ENCODE data around the gene GYG1. TPM values are rescaled to one million over a fixed set of nuclear protein-coding genes. Genes with fewer than 3 reads are reported as not detected.

Gene GYG1
- total and polyA plus RNA-seq, 2 experiments from 2014 or later = 11.2 to 47.8 TPM

DNA sequence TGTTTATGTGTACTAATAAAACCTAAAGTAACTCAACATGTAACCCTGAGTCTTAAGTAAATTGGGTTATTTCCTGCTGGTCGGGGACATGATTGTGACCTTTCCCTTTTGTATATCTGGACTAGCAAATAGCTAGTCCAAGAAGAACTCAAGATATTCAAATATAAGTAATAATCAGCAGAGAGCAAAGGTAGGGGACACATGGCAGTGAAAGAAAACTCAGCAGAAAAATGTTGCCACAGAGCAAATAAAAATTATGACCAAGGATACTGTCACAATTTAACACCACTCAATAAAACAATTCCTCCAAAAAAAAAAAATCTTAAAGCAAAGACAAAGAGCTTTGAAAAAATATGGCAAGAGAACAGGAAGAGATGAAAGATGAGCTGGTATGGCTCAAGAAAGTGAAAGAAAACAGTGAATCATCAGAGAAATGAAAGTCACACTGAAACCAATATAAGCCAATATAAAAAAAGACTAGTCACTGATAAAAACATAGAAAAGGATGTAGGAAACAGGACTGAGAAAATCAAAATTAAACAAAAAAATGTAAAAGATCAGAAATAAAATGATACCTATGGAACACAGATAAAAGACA, 51.5 kb downstream of the GYG1 start:
- Histone ChIP-seq H3K27me3 (no peaks in the 10 kb centered on the region), H3K4me1 (ENCODE audit: low read depth) (no peaks in the 10 kb centered on the region), H3K36me3 (peaks cover 66% of the 10 kb centered on the region), H3K27ac (no peak overlapping the region), H3K9me3 (ENCODE audit: low read depth) (no peaks in the 10 kb centered on the region), H3K4me3 (no peak overlapping the region)
- peak in 1 of 2 donors; percentile 48 for DNase-seq (ENCODE audit: low read depth in 1 of 2, low spot score in 1 of 2)
- TF ChIP-seq, protein P1, sequence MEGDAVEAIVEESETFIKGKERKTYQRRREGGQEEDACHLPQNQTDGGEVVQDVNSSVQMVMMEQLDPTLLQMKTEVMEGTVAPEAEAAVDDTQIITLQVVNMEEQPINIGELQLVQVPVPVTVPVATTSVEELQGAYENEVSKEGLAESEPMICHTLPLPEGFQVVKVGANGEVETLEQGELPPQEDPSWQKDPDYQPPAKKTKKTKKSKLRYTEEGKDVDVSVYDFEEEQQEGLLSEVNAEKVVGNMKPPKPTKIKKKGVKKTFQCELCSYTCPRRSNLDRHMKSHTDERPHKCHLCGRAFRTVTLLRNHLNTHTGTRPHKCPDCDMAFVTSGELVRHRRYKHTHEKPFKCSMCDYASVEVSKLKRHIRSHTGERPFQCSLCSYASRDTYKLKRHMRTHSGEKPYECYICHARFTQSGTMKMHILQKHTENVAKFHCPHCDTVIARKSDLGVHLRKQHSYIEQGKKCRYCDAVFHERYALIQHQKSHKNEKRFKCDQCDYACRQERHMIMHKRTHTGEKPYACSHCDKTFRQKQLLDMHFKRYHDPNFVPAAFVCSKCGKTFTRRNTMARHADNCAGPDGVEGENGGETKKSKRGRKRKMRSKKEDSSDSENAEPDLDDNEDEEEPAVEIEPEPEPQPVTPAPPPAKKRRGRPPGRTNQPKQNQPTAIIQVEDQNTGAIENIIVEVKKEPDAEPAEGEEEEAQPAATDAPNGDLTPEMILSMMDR (IDR thresholded peaks at IDR 0.05; ENCODE audit: low read depth, low read length) = no peak

DNA sequence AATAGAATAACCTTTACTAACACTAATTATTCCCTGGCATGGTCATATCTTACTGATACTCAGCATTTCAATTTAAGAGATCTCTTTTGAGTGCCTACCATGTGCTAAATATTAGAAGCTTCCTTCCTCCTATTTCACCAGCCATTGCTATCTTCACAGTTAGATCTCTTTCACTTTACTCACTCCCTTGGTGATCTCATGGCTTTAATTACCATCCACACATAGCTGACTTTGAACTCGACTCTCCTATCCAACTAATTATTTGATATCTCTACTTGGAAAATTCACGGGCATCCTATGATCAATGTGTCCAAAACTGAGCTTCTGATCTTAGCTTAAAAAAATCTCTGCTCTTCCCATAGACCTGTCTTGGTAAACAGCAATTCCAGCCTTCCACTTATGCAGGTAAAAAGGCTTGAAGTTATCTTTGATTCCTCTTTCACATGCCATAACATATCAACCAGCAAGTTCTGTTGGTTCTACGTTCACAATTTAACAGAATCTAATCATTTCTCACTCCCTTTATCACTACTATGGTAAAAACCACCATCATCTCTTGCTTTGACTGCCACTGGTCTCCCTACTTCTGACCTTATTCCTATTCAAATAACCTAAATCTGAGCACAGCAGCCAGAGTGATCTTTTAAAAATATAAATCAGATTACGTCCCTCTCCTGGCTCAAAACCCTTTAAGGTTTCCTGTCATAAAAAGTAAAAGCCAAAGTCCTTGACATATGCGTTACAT, 53.2 kb downstream of the GYG1 start:
- no peak overlapping the region for H3K4me3 ChIP-seq
- H3K27ac ChIP-seq = no peak overlapping the region
- H3K9me3 ChIP-seq (ENCODE audit: low read depth) = no peaks in the 10 kb centered on the region
- DNase-seq (ENCODE audit: low read depth in 1 of 2, low spot score in 1 of 2) = no peak
- no peaks in the 10 kb centered on the region for H3K27me3 ChIP-seq
- H3K4me1 ChIP-seq (ENCODE audit: low read depth) = no peaks in the 10 kb centered on the region
- TF ChIP-seq, protein P1 (IDR thresholded peaks at IDR 0.05; ENCODE audit: low read depth, low read length) = no peak
- peaks cover 66% of the 10 kb centered on the region for H3K36me3 ChIP-seq

DNA sequence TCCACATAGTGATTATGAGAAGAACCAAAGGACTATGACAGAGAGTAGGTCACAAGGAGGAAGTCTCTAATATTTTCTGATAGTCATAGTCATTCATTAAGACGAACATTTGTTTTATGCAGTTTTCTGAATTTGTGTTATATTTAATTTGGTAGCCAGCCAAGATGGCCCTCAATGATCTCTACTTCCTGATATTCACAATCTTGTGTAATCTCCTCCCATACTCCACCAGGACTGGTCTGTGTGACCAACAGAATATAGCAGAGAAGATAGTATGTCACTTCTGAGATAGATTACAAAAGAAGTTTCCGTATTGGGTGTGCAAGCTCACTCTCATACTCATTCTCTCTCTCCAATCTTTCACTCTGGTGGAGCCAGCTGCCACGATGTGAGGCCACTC, 64.2 kb downstream of the GYG1 start:
- H3K27me3 ChIP-seq = no peaks in the 10 kb centered on the region
- H3K4me1 ChIP-seq (ENCODE audit: low read depth) = no peaks in the 10 kb centered on the region
- peaks cover 58% of the 10 kb centered on the region for H3K36me3 ChIP-seq
- H3K27ac ChIP-seq = no peak overlapping the region
- H3K9me3 ChIP-seq (ENCODE audit: low read depth) = no peaks in the 10 kb centered on the region
- no peak for DNase-seq (ENCODE audit: low read depth in 1 of 2, low spot score in 1 of 2)
- H3K4me3 ChIP-seq = no peak overlapping the region
- TF ChIP-seq, protein P1 (IDR thresholded peaks at IDR 0.05; ENCODE audit: low read depth, low read length) = no peak

DNA sequence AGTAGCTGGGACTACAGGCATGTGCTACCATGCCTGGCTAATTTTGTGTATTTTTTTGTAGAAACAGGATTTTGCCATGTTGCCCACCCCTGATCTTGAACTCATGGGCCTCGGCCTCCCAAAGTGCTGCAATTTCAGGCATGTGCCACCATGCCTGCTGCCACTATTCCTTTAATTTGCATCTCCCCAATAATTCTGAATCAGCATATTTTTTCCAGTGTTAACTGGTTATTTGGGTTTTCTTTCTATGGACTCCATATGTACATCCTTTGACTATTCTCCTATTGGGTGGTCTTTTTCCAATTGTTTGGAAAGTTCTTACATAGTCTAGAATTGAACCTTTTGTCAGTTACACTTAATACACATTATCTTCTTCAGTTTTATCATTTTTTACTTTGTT, 66.9 kb downstream of the GYG1 start:
- no peaks in the 10 kb centered on the region for H3K9me3 ChIP-seq (ENCODE audit: low read depth)
- peaks cover 72% of the 10 kb centered on the region for H3K36me3 ChIP-seq
- no peak for DNase-seq (ENCODE audit: low read depth in 1 of 2, low spot score in 1 of 2)
- no peak overlapping the region for H3K4me3 ChIP-seq
- no peak overlapping the region for H3K27ac ChIP-seq
- TF ChIP-seq, protein P1 (IDR thresholded peaks at IDR 0.05; ENCODE audit: low read depth, low read length) = no peak
- H3K4me1 ChIP-seq (ENCODE audit: low read depth) = no peaks in the 10 kb centered on the region
- H3K27me3 ChIP-seq = no peaks in the 10 kb centered on the region

DNA sequence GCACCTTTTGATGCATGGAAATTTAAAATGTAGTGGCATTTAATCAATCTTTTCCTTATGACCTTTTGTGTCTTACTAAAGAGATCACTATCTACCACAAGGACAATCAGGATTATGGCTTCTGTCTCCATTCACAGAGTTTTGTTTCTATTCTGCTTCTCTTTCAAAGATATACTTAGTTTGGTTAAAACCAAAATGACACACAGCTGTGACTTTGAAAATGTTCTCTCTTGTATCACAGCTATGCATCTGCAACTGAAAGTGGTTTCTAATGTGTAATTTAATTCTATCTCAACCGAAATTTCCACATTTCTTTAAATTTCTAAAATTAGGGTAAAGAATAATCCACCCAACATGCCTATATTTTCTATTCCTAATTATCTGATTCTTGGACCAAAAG, 67.3 kb downstream of the GYG1 start:
- no peak for DNase-seq (ENCODE audit: low read depth in 1 of 2, low spot score in 1 of 2)
- H3K9me3 ChIP-seq (ENCODE audit: low read depth) = no peaks in the 10 kb centered on the region
- H3K27ac ChIP-seq = no peak overlapping the region
- peaks cover 71% of the 10 kb centered on the region for H3K36me3 ChIP-seq
- H3K27me3 ChIP-seq = no peaks in the 10 kb centered on the region
- no peaks in the 10 kb centered on the region for H3K4me1 ChIP-seq (ENCODE audit: low read depth)
- TF ChIP-seq, protein P1 (IDR thresholded peaks at IDR 0.05; ENCODE audit: low read depth, low read length) = no peak
- no peak overlapping the region for H3K4me3 ChIP-seq

Measured in cardiac muscle cell (in vitro differentiated cells and primary cell).